ENCODE results near the gene TLE5.
"Not testable (repeated sequence)": the region's sequence is repeated elsewhere in the genome, so short reads cannot be mapped to it uniquely, and the experiment has no call there.

Gene TLE5

DNA sequence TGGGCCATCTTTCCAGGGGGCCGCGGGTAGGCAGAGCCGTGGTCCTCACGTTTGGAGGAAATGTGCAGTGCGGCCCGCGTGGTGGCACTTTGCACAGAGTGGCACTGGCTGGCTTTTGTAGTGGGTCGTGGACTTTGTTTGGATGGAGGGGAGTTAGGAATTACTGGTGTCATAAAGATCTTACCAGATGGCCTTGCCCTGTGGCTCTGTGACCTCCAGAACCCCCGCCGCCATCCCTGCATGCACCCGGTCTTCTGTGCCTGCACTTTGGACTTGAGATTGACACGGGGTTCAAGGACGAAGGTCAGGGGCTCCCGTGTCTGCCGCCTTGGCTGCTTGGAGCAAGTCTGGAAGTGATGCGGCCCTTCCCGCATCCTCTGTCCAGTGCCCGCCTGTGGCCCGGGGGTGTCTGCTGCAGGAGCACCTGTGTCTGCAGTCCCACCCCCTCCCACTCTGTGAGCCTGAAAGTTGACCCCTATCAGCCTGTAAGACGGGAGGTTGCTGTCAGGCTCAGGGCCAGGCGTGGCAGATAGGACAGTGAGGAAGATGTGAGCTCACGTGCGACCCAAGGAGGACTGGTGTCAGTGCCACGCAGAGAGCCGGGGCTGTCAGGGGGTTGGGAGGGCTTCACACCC, 34.1 kb upstream of the TLE5 start:
- DNase-seq, result no peak

DNA sequence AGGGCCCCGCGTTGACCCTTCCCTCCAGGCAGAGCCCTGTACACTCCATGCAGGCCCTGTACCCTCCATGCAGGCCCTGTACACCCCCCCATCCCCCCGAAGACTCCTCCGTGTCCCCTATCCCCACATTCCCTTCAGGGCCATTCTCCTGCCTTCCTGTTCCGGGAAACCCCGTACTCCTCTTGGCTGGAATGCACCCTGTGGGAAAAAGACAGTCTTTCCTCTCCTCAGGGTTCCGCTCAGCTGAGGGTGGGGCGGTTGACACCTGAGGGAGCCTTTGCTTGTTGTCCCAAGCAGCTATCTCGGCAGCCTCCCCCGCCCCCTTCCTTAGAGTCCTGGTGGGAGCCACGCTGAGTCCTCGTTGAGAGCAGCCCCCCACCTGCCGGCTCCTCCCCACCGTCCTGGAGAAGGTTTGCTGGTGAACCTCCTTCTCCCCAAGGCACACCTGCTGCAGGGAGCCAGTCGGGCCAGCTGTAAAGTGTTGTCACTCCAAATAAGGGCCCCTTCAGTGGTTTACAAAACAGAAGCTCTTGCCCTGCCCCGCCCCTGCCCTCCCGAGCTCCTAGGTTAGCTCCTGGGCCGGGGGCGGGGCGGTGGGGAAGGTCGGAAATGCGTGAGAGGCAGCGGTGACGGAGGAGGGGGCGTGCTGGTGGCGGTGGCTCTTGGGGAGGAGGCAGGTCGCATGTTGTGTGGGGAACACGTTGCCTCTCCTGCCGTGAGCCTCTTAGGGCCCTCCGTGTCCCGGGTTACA, 33.3 kb upstream of the TLE5 start:
- DNase-seq, result peak; percentile 40

DNA sequence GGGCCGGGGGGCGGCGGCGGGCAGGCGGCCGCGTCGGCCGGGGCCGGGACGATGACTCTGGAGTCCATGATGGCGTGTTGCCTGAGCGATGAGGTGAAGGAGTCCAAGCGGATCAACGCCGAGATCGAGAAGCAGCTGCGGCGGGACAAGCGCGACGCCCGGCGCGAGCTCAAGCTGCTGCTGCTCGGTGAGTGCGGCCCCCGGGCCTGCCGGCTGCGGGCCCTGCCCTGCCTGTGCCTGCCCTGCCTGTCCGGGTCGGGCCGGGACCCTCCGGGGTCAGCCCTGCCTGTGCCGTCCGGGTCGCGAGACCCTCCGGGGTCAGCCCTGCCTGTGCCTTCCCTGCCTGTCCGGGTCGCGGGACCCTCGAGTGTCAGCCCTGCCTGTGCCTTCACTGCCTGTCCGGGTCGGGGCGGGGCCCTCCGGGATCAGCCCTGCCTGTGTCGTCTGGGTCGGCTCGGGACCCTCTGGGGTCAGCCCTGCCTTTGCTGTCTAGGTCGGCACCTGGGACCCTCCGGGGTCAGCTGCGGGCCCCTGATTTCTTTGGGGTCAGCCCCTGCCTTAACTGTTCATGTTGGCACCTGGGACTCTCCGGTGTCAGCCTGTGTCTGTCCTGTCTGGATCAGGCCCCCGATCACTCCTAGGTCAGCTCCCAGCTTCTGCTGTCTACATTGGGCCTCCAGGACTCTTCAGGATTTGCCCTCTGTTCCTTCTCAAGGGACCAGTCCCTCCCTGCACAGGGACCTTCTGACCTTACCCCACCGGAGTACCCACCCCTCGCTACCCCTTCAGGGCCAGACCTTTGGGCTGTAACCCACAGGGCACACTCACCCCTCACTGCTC, 32.5 kb upstream of the TLE5 start:
- no peak for DNase-seq

DNA sequence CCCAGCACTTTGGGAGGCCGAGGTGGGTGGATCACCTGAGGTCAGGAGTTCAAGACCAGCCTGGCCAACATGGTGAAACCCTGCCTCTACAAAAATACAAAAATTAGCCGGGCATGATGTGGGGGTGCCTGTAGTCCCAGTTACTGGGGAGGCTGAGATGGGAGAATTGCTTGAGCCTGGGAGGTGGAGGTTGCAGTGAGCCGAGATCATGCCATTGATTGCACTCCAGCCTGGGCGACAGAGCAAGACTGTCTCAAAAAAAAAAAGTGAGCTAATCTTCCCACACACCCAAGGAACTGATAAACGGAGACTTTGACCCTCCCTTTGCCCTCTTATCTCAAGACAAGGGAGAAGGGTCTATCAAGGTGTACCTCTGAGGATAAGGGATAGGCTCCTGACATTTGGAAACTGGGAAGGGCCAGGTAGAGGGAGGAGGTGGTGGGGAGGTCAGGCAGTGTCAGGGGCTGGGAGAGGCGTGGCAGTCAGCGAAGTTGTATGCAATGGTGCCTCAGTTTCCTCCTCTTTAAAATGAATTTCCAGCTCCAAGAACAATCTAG, 27.1 kb upstream of the TLE5 start:
- not testable (repeated sequence) for DNase-seq

DNA sequence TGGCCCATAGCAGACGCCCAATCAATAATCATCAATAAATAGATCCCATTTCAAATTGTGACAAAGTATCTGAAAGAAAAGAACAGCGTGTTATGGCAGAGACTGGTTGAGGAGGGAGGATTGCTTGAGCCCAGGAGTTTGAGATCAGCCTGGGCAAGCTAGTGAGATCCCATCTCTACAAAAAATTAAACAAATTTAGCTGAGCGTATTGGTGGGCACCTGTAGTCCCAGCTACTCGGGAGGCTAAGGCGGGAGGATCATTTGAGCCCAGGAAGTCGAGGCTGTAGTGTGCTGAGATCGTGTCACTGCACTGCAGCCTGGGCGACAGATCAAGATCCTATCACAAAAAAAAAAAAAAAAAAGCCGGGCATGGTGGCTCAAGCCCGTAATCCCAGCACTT, 25.5 kb upstream of the TLE5 start:
- no peak for DNase-seq

DNA sequence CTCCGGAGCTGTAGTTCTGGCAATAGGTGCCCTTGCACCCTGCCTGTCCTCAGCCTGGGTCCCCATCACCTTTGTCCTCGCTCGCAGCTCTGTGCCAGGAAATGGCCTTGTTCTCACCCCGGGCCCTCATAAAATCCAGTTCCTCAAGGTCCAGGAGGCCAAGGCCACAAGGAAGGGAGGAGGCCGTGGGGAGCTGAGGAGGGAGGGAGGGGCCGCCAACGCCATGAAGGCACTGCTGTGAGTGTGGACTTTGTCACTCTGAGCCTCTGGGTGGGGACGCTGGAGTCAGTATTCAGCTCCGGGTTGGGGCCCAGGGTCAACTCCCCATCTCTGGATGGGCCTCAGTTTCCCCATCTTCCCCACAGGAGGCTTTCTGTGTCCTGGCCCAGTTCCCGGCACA, 22.6 kb upstream of the TLE5 start:
- DNase-seq, result no peak

DNA sequence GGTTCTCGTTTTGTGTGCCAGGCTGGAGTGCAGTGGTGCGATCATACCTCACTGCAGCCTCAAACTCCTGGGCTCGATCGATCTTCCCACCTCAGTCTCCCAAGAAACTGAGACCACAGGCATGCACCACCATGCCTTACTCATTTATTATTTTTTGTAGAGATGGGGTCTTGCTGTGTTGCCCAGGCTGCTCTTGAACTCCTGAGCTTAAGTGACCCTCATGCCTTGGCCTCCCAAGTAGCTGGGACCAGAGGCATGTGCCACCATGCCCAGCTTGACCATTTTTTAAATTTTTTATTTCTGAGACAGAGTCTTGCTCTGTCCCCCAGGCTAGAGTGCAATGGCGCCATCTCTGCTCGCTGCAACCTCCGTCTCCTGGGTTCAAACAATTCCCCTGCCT, 21.7 kb upstream of the TLE5 start:
- no peak for DNase-seq

DNA sequence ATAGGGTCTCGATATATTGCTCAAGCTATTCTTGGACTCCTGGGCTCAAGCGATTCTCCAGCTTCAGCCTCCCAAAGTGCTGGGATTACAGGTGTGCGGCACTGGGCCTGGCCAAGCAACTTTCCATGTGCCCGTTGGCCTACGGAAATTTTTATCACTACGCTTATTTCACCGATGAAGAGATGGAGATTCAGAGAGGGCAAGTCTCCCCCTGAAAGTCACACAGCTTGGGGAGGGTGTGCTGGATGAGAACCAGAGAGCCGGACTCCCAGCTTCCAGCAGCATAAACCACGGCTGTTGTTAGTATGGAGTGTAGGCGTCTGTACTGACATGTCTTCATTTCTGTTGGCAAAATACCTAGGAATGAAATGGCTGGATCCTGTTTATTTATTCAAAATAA, 20.0 kb upstream of the TLE5 start:
- DNase-seq, result no peak

DNA sequence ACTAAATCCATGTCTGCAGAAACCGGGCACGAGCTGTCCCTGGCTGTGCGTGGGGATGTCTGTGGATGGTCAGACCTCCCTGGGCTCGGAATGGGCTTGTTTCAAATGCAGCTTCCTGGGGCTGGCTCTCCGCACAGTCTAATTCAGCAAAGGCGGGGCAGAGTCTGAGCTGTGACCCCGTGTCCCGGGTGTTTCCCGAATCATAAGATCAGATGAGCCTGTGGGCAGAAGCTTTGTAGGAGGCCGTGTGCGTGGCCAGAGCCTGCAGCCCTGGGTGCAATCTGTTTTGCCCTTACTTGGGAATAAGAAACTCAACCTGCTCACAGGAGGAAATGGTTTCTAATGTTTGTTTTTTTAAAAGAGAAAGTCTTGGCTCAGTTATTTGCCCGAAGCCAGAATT, 18.0 kb upstream of the TLE5 start:
- DNase-seq, result no peak

DNA sequence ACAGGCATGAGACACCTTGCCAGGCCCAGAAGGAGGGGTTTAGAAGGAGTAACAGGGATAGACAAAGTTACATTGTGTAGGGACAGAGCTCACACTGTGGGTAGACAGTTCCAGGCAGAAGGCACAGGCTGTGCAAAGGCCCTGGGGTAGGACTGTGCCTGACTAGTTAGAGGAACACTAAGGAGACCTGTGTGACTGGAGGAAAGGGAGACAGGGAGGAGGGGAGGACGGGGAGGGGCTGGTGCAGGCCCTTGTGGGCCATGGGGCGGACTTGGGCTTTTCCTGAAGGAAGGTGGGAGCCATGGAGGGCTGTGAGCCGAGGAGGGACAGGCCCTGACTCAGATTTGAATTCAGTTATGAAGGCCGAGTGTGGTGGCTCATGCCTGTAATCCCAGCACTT, 17.3 kb upstream of the TLE5 start:
- DNase-seq, result no peak

DNA sequence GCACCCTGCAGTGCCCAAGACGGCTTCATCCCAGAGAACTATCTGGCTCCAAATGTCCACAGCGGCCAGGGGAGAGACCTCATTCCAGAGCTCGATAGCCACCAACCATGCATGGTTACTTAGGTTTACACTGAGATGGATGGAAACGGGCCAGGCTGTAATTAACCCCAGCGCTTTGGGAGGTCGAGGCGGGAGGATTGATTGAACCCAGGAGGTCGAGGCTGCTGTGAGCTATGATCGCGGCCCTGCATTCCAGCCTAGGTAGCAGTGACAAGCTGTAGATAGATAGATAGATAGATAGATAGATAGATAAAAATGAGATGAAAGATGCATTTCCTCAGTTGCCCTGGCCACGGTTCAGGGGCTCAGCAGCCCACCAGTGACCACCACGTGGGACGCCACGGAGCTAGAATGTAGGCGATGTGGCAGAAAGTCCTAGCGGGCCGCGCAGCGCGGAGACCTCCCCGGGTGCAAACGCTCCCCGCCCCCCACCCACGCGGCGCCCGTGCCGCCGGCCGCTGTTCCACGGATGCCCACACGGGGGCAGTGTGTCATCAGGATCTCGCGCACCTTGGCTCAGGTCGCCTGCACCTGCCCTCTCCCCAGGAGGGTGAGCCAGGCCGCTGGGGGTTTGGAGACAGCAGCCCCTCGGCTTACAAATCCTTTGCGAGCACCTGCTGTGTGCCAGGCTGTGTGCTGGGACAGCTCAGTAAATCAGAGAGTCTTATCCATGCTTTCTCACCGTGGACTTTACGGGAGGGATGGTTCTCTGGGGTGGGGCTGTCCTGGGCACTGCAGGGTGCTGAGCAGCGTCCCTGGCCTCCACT, 13.5 kb upstream of the TLE5 start:
- DNase-seq, result peak; percentile 51

DNA sequence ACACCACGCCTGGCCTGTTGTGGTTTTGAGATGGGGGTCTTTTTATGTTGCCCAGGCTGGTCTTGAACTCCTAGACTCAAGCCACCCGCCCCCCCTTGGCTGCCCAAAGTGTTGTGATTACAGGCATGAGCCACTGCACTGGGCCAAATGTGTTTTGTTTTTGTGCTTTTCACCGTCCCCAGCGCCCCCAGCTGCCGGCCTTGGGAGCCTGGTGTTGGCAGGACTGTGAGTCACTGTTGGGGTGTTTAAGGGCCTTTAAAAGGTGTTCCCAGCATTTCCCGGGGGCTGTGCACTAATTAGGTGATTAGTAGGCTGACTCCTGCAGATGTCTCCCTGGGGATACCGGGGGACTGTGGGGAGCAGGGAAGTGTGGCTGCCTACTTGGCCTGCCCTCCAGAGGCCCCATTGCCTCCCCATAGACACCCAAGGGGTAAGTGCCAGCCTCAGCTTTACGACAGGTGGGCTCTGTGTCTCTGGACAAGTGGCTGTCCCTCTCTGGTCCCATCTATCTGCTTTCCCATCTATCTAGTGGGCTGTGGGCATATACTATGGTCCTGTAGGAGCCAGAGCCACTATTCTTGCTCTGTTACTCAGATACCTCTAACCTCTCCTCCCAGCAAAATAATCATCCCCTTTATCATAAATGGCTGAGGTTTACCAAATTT, 11.8 kb upstream of the TLE5 start:
- no peak for DNase-seq

DNA sequence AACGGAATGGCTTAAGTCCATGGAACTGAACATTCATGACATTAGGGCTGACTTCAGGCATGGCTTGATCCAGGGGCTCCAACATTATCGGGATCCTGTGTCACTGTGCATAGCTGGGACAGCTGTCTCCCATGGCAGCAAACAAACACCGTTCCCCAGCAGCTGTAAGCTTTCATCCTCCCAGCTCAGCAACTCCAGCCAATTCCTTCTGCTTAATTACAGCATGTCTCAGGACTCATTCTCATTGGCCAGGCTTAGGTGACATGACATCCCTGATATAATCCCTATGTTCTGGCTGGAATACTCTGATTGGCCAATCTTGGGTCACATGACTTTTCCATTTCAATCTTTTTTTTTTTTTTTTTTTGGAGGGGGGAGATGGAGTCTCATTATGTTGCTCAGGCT, 10.9 kb upstream of the TLE5 start:
- DNase-seq, result no peak

DNA sequence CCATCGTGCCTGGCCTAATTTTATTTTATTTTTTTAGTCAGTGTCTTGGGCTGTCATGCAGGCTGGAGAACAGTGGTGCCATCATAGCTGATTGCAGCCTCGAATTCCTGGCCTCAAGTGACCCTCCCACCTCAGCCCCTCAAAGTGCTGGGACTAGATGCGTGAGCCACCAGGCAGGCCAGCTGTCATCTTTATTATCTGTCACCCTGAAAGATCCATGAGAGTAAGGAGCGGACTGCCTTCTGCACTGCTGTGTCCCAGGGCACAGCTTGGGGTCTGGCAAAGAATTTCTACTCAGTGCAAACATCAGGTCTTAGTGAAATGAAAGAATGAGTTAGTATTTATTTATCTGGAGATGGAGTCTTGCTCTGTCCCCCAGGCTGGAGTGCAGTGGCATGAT, 9.5 kb upstream of the TLE5 start:
- DNase-seq, result no peak

DNA sequence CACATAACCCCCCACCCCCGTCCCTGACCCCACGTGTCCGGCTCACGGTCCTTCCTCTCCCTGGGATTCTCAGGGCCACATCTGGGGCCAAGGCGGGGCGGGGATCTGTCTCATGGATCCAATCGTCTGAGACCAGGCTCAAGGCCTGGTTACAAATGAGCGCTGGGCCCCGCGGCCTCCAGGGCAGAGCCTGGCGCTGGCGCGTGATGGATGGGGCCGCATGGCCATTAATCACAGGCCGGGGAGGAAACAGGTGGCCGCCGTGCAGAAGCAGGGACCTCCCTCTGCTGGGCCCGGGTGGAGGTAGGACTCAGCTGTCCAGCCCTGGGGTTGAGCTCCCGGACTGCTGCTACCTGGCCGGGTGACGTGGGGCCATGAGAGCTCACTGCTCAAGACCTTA, 5.8 kb upstream of the TLE5 start:
- DNase-seq, result no peak

DNA sequence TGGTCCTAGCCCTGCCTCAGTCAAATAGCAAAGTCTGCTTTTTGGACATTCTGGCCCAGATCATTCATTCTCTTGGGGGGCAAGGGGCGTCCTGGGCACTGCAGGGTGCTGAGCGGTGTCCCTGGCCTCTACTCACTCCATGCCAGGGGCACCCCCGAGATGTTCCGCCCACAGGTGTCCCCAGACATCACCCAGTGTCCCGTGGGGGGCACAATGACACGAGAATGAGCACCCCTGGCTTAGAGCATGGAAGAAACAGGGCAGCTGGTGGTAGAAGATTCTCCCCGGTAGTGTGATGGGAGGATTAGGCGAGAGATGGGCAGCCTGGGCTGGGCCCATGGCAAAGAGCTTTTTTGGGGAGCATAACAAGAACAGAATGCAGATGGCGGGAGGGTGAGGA, 5.3 kb upstream of the TLE5 start:
- DNase-seq, result no peak

DNA sequence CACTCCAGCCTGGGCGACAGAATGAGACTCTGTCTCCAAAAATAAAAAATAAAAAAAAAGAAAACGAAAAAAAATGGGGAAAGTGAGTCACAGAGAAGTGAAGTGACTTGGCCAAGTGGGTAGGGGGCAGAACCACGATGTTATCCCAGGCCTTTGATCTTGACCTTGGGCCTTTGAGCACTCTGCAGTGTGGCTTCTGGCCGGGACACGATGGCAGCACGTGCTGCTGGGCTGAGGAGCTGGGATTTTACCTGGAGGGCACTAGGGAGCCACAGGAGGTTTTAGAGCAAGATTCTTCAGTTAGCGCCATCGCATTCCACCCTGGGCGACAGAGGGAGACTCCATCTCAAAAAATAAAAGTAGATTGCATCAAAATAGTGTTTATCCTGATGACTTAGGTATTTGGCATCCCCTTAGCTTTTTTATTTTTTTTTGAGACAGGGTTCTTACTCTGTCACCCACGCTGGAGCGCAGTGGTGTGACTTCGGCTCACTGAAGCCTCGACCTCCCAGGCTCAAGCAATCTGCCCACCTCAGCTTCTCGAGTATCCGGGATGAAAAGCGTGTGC, 4.3 kb upstream of the TLE5 start:
- no peak for DNase-seq

DNA sequence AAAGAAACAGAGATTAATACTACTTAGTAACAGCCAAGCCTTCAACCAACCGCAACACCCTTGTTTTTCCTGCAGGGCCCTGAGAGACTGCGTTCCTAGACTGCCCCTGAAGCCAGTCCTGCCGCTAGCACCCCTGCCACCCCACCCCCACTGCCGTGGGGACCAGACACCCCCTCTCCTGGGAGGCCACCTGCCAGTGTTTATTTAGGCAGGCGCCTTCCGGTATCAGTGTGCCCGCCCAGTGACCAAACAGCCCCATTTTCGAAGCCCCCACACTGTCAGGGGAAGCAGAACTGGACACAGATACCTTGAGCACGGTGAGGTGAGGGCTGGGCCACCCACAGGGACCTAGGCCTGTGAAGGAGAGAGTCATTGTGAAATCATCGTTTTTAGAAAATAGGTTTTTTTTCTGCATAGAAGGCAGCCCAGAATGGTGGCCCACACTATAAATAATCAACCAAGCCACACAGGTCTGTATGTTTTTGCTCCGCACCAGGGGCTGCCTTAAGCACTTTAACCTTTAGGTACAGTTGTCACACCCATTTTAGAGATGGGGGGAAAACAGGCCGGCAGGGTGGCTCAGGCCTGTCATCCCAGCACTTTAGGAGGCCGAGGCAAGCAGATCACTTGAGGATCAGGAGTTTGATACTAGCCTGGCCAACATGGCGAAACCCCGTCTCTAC, 3.5 kb upstream of the TLE5 start:
- no peak for DNase-seq

DNA sequence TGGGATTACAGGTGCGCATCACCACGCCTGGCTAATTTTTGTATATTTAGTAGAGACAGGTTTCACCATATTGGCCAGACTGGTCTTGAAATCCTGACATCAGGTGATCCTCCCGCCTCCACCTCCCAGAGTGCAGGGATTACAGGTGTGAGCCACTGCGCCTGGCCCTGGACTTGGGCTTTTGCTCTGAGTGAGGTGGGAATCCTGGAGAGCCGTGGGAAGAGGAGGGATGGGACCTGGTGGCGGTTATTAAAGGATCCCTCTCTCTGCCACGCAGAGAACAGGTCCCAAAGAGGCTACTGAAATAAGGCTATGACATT, 1.7 kb upstream of the TLE5 start:
- no peak for DNase-seq

DNA sequence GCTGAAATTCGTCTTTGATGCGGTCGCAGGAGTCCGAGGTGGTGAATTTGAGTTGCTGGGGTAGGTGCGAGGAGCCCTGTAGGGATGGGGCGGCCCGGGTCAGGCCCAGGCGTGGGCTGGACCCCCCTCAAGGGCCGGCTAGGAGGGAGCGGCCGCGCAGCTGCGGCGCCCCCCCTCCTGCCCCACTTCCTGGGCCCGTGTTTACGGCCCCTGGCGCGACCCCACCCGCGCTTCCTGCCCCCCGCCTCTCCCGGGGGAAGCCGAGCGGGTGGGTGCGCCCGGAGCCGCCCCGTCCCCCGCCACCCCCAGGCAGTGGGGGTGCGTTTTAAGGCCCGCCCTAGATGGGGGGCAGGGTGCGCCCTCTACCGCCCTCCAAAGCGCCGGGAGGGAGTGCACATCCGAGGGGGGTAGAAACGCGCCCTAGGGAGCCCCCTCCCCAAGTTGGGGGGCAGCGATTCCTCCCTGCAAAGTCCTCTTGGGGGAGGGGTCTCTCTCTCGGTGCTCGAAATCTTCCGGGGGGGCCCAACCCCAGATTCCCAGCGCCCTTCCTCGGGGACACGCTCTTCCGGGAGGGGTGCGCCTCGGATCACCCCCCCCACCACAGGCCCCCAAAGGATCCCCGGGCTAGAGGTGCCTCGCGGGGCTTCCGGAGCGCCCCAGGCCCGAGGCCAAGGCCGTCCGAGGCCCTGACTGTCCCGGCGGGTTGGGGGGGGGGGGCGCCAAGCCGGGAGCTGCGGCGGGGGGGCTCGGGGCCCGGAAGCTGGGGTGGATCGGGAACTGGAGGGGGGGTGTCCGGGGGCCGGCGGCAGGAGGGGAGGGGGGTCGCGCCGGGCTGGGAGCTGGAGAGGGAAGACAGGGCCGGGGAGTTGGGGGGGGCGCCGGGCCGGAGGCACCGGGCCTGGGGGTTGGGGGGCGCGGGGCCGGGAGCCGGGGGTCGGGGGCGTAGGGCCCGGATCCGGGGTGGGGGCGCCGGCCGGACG, 823 bp downstream of the TLE5 start:
- DNase-seq, result peak; percentile 56
